H1 (cell line): ENCODE measurements around the gene GPR176. TPM values are rescaled to one million over a fixed set of nuclear protein-coding genes. Genes with fewer than 3 reads are reported as not detected.

Source experiments
- ASH2L ChIP-seq: fragments of 200-600, 300-600 bp; sonication (generic); IDR thresholded peaks from one replicate; pipeline ENCODE4 v1.7.1; 2017; ENCODE audit warnings: low read length
- BACH1 ChIP-seq: IDR thresholded peaks from 2 replicates; pipeline ENCODE4 v1.6.1; 2012; ENCODE audit warnings: low read length, improper control_type of control experiment
- RXRA ChIP-seq: IDR thresholded peaks from 2 replicates; pipeline ENCODE4 v1.6.1; 2011; ENCODE audit warnings: low read depth, mild to moderate bottlenecking, low read length, moderate library complexity; ENCODE audit not compliant: insufficient read depth
- SP1 ChIP-seq: IDR thresholded peaks from 2 replicates; pipeline ENCODE4 v1.6.1; 2011; ENCODE audit warnings: low read depth, low read length
- SP4 ChIP-seq: IDR thresholded peaks from 2 replicates; pipeline ENCODE4 v1.6.1; 2012; ENCODE audit warnings: low read length, inconsistent platforms
- polyA plus RNA-seq, 7 experiments: library from polyadenylated mRNA; depleted of rRNA in 3 of 7; stranded (reverse) in 5 of 7; unstranded in 2 of 7; fragments of >200 nt in 5 of 7; fragments of 200-250 nt in 2 of 7; gene quantifications; 1 replicate in 5 of 7; 2 replicates in 1 of 7; 4 replicates in 1 of 7; pipeline versions ENCODE4 v1.2.1 to v1.2.3, GENCODE V29; 2011 to 2013; ENCODE audit warnings: missing spikeins in 2 of 7, mixed read lengths in 2 of 7
- total RNA-seq: library from RNA; stranded (reverse); fragmentation: NEBNext Ultra II Directional; extraction: Animal tissue kit (Norgen Biotek cat#: 25700); gene quantifications from 2 replicates; pipeline ENCODE4 v1.2.1, GENCODE V29; 2021
- TF ChIP-seq, protein P1 (sequence below): IDR thresholded peaks from 2 replicates; pipeline ENCODE4 v1.6.1; 2012; ENCODE audit warnings: inconsistent platforms

Gene GPR176
- total and polyA plus RNA-seq, 2 of the 8 experiments (the other 6 are each of a cell fraction or from before 2014, with no cell fraction given): 190 to 281 TPM

- TF ChIP-seq, protein P1, sequence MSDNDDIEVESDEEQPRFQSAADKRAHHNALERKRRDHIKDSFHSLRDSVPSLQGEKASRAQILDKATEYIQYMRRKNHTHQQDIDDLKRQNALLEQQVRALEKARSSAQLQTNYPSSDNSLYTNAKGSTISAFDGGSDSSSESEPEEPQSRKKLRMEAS: no peak
- no peak for TF ChIP-seq BACH1
- TF ChIP-seq RXRA: no peak
- no peak for TF ChIP-seq ASH2L
- no peak for TF ChIP-seq SP4
- no peak for TF ChIP-seq SP1
Observed at GRCh38 chr15:39936187-39936586, 16.1 kb upstream of the GPR176 start (continued).
